SK-N-SH (cell line): ENCODE measurements around the gene PDK2. TPM values are rescaled to one million over a fixed set of nuclear protein-coding genes. Genes with fewer than 3 reads are reported as not detected.

Source experiments
- CTCF ChIA-PET: fragments of 300-600, 350-600 bp; formaldehyde crosslinking; extraction: SDS; loops from one replicate; lab custom pipeline; 2021; lab: Yijun Ruan, JAX
- POLR2A ChIA-PET: fragments of 350-600 bp; sonication (Branson Sonifier 250); formaldehyde crosslinking; extraction: SDS; loops from one replicate; lab custom pipeline; 2020; ENCODE audit warnings: antibody characterized with exemption, inconsistent platforms; lab: Yijun Ruan, JAX
- DNase-seq: peaks from one replicate; pipeline ENCODE4 v3.0.0; 2012
- H2AFZ ChIP-seq: fragments of 200-600 bp; sonication (generic); 2 replicates; pipeline ENCODE4 v1.8.1; 2016; ENCODE audit warnings: antibody characterized with exemption, mild to moderate bottlenecking, low read depth
- H3F3A ChIP-seq: fragments of 200-600 bp; sonication (generic); replicated peaks from 2 replicates; pipeline ENCODE3; 2016; ENCODE audit warnings: antibody characterized with exemption, mild to moderate bottlenecking; ENCODE audit not compliant: insufficient read depth
- H3K27ac ChIP-seq, 2 experiments: fragments of 200-500 bp in 1 of 2; fragments of 200-600 bp in 1 of 2; sonication (Bioruptor generic) in 1 of 2; sonication (generic), shearing (Covaris generic) in 1 of 2; 2 replicates each; pipeline versions ENCODE4 v1.5.1 to v1.6.1; 2014 to 2016; ENCODE audit warnings: low read depth in 2 of 2, inconsistent platforms in 1 of 2, low read length in 1 of 2, mild to moderate bottlenecking in 1 of 2, mixed read lengths in 1 of 2
- H3K27me3 ChIP-seq: fragments of 200-600 bp; sonication (generic), shearing (Covaris generic); 2 replicates; pipeline ENCODE4 v1.6.1; 2016; ENCODE audit warnings: mixed run types; ENCODE audit not compliant: insufficient read depth
- H3K36me3 ChIP-seq, 2 experiments: fragments of 200-500 bp in 1 of 2; fragments of 200-600 bp in 1 of 2; sonication (Bioruptor generic) in 1 of 2; sonication (generic) in 1 of 2; replicated peaks in 1 of 2; 2 replicates each; pipeline versions ENCODE3 to v1.5.1; 2014 to 2016; ENCODE audit warnings: low read length in 1 of 2, mild to moderate bottlenecking in 1 of 2; ENCODE audit not compliant: insufficient read depth in 2 of 2, control insufficient read depth in 1 of 2
- H3K4me1 ChIP-seq, 2 experiments: fragments of 200-500 bp in 1 of 2; fragments of 200-600 bp in 1 of 2; sonication (Bioruptor generic) in 1 of 2; sonication (generic), shearing (Covaris generic) in 1 of 2; 2 replicates each; pipeline versions ENCODE4 v1.5.1 to v1.6.1; 2014 to 2016; ENCODE audit warnings: low read depth in 1 of 2, low read length in 1 of 2, mixed run types in 1 of 2; ENCODE audit not compliant: insufficient read depth in 2 of 2, control insufficient read depth in 1 of 2
- H3K4me2 ChIP-seq: fragments of 200-600 bp; sonication (generic), shearing (Covaris generic); 2 replicates; pipeline ENCODE4 v1.6.1; 2017; ENCODE audit warnings: mixed run types
- H3K4me3 ChIP-seq, 2 experiments: fragments of 200-500 bp in 1 of 2; fragments of 200-600 bp in 1 of 2; sonication (Bioruptor generic) in 1 of 2; sonication (generic), shearing (Covaris generic) in 1 of 2; 2 replicates each; pipeline versions ENCODE4 v1.5.1 to v1.8.1; 2014 to 2016; ENCODE audit warnings: low read depth in 2 of 2, inconsistent platforms in 1 of 2, low read length in 1 of 2, mild to moderate bottlenecking in 1 of 2, mixed read lengths in 1 of 2, moderate library complexity in 1 of 2
- H3K79me2 ChIP-seq: fragments of 200-600 bp; sonication (generic); 2 replicates; pipeline ENCODE4 v1.8.1; 2017; ENCODE audit warnings: mild to moderate bottlenecking; ENCODE audit not compliant: insufficient read depth
- H3K9ac ChIP-seq: fragments of 200-600 bp; sonication (generic); 2 replicates; pipeline ENCODE4 v1.6.1; 2017; ENCODE audit warnings: mixed run types
- H3K9me2 ChIP-seq: fragments of 200-600 bp; sonication (generic); 2 replicates; pipeline ENCODE4 v1.6.1; 2017; ENCODE audit warnings: mixed run types
- H3K9me3 ChIP-seq: fragments of 200-600 bp; sonication (generic); 2 replicates; pipeline ENCODE4 v1.6.1; 2017; ENCODE audit warnings: mixed run types, mild to moderate bottlenecking, moderate library complexity
- H4K20me1 ChIP-seq: fragments of 200-600 bp; sonication (generic); 2 replicates; pipeline ENCODE4 v1.6.1; 2017; ENCODE audit warnings: mild to moderate bottlenecking, mixed run types; ENCODE audit not compliant: insufficient read depth
- EZH2phosphoT487 ChIP-seq: fragments of 200-600 bp; sonication (generic); IDR thresholded peaks from 2 replicates; pipeline ENCODE4 v1.6.1; 2017; ENCODE audit warnings: low read depth, mixed run types, mild to moderate bottlenecking, antibody characterized with exemption, moderate library complexity, borderline replicate concordance
- FOXJ3 ChIP-seq: sonication (generic); formaldehyde crosslinking; IDR thresholded peaks from 2 replicates; pipeline ENCODE4 v1.5.1; 2020; ENCODE audit warnings: mild to moderate bottlenecking, missing genetic modification reagents
- GATA2 ChIP-seq: sonication (generic); formaldehyde crosslinking; IDR thresholded peaks from 2 replicates; pipeline ENCODE4 v1.5.0; 2020; ENCODE audit warnings: mild to moderate bottlenecking, missing genetic modification reagents
- IRF3 ChIP-seq: fragments of 150-350 bp; IDR thresholded peaks from 2 replicates; pipeline ENCODE4 v1.6.1; 2016; ENCODE audit warnings: mild to moderate bottlenecking, low read depth, low read length
- MXI1 ChIP-seq: IDR thresholded peaks from 2 replicates; pipeline ENCODE4 v1.6.1; 2012; ENCODE audit warnings: mild to moderate bottlenecking, low read depth, low read length, improper control_type of control experiment
- NFIC ChIP-seq: IDR thresholded peaks from 2 replicates; pipeline ENCODE4 v1.4.0; 2012; ENCODE audit warnings: borderline replicate concordance
- NRF1 ChIP-seq: IDR thresholded peaks from 2 replicates; pipeline ENCODE4 v1.6.1; 2012; ENCODE audit warnings: low read depth, mild to moderate bottlenecking, low read length
- POLR2AphosphoS5 ChIP-seq: IDR thresholded peaks from 2 replicates; pipeline ENCODE4 v1.6.1; 2012; ENCODE audit warnings: low read depth, low read length
- RCOR1 ChIP-seq: fragments of 150-350 bp; IDR thresholded peaks from 2 replicates; pipeline ENCODE4 v1.6.1; 2017; ENCODE audit warnings: antibody characterized with exemption, low read length
- RXRA ChIP-seq: IDR thresholded peaks from 2 replicates; pipeline ENCODE4 v1.4.0; 2012; ENCODE audit warnings: low read depth, mild to moderate bottlenecking, borderline replicate concordance
- SIN3A ChIP-seq: IDR thresholded peaks from 2 replicates; pipeline ENCODE4 v1.6.1; 2012; ENCODE audit warnings: low read depth, mild to moderate bottlenecking, low read length, moderate library complexity, borderline replicate concordance
- USF1 ChIP-seq: IDR thresholded peaks from 2 replicates; pipeline ENCODE4 v1.4.0; 2012; ENCODE audit warnings: low read depth, borderline replicate concordance
- YY1 ChIP-seq: IDR thresholded peaks from 2 replicates; pipeline ENCODE4 v1.4.0; 2012; ENCODE audit warnings: low read depth, mild to moderate bottlenecking
- WGBS: methylation state at CpG from one replicate; pipeline ENCODE4 v1.1.6; 2017; ENCODE audit warnings: low lambda C conversion rate; 5-methylcytosine and 5-hydroxymethylcytosine counted together
- polyA plus RNA-seq, 3 experiments: library from polyadenylated mRNA; depleted of rRNA; stranded (reverse); fragments of >200 nt; gene quantifications; 2 replicates each; pipeline ENCODE4 v1.2.3, GENCODE V29; 2012

Gene PDK2
- polyA plus RNA-seq, 1 of the 3 experiments (the other 2 are of a cell fraction): 124 TPM

GRCh38 chr17:50129353-50129727 lies 34.2 kb downstream of the PDK2 start:
- H3K36me3 ChIP-seq: peaks cover 0 to under 1% of the 10 kb centered on the region in 2 experiments
- H3K9me3 ChIP-seq: no peaks in the 10 kb centered on the region
- TF ChIP-seq YY1: no peak
- no peak for TF ChIP-seq USF1
- no peak for TF ChIP-seq EZH2phosphoT487
- H3K9ac ChIP-seq: peak overlapping the region; percentile 59
- ChIA-PET CTCF (interaction anchor here (0.9 to 11.3 kb wide), 8 partner anchors 11 to 75 kb away, joined by 3 to 116 read pairs (median 14); partner anchors contain the start of genes PDK2 and PPP1R9B), POLR2A (interaction anchor here (0.7 to 2.5 kb wide), 4 partner anchors 10 to 35 kb away, joined by 3 to 13 read pairs (median 7); partner anchors contain the start of gene PDK2)
- peak overlapping the region; percentile 52; the same call in 1 of the 2 replicates for H2AFZ ChIP-seq
- peaks cover 17 to 23% of the 10 kb centered on the region in 2 experiments; a peak in 3 of 4 replicates for H3K4me1 ChIP-seq
- H3K79me2 ChIP-seq: no peaks in the 10 kb centered on the region
- H3K27me3 ChIP-seq: no peaks in the 10 kb centered on the region
- peak overlapping the region; percentile 99 for H3K4me2 ChIP-seq
- H3K4me3 ChIP-seq: peak overlapping the region; percentile 61 to 70
- peaks cover 22% of the 10 kb centered on the region for H3F3A ChIP-seq
- H3K9me2 ChIP-seq: no peaks in the 10 kb centered on the region
- peak; percentile 85 for DNase-seq
- 0 out of 2 replicates have a peak, but pooled peaks cover 3% of the 10 kb centered on the region for H4K20me1 ChIP-seq
- peak overlapping the region in 1 of 2 experiments; percentile 39; a peak in 1 of 4 replicates for H3K27ac ChIP-seq
- WGBS: 1% methylated on average over 27 of the region's 31 CpGs

GRCh38 chr17:50129728-50130558 lies 34.8 kb downstream of the PDK2 start, which contains the start of gene SAMD14:
SAMD14 (minus strand) TSS chr17:50130160; CDS start chr17:50124959, 5,201 bp downstream.
- Histone ChIP-seq H3K4me1 (peaks cover 20 to 23% of the 10 kb centered on the region in 2 experiments; a peak in 3 of 4 replicates), H2AFZ (peak within 1 kb of the TSS; percentile 91), H3K4me2 (peak within 1 kb of the TSS; percentile 99), H3K9ac (peak within 1 kb of the TSS; percentile 73), H3F3A (peaks cover 26% of the 10 kb centered on the region), H3K27ac (peak within 1 kb of the TSS in 1 of 2 experiments; percentile 69; a peak in 1 of 4 replicates), H3K9me2 (no peaks in the 10 kb centered on the region), H4K20me1 (0 out of 2 replicates have a peak, but pooled peaks cover 3% of the 10 kb centered on the region), H3K36me3 (peaks cover 0 to 5% of the 10 kb centered on the region in 2 experiments), H3K79me2 (no peaks in the 10 kb centered on the region), H3K9me3 (no peaks in the 10 kb centered on the region), H3K27me3 (no peaks in the 10 kb centered on the region), H3K4me3 (peak within 1 kb of the TSS; percentile 61 to 70)
- peak; percentile 96 for DNase-seq
- TF ChIP-seq FOXJ3 (0 out of 2 replicates have a peak, but pooled peaks have one; percentile 22), MXI1 (peak; percentile 30; the same call in 1 of the 2 replicates), POLR2AphosphoS5 (no peak), EZH2phosphoT487 (no peak), RCOR1 (no peak; the same call in 1 of the 2 replicates), GATA2 (CRISPR knock-in tag) (no peak), RXRA (no peak), SIN3A (peak; percentile 83; the same call in 1 of the 2 replicates), IRF3 (no peak), NFIC (no peak), NRF1 (peak; percentile 65)
- 6% methylated on average over 54 of the region's 84 CpGs for WGBS
- POLR2A ChIA-PET: interaction anchor here (0.7 to 2.5 kb wide), 9 partner anchors 8 to 48 kb away, joined by 3 to 13 read pairs (median 5); partner anchors contain the start of genes PDK2 and PPP1R9B
- CTCF ChIA-PET: interaction anchor here (0.6 to 11.3 kb wide), 11 partner anchors 8 to 76 kb away, joined by 3 to 116 read pairs (median 7); partner anchors contain the start of genes PDK2 and PPP1R9B
